ENCODE data around the gene RFXAP.

RFXAP gene

DNA sequence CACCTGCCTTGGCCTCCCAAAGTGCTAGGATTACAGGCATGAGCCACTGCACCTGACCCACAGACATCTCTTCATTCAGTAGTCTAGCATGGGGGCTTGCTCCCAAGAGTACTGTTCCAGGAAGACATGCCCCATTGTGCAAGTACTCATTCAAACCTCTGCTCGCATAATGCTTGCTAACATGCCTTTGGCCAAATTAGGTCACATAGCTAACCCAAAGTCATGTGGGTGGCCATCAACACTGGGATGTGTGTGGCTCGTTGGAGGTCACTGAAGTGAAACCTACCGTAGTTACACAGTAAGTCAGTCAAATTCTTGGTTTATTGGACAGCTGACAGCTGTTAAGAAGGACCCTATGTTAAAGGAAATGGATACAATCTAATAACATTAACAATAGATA is 20.3 kb downstream of the RFXAP start:
- no peak for TF ChIP-seq CTCF (IDR thresholded peaks at IDR 0.05; ENCODE audit: insufficient read depth, low read length, missing control alignments)

DNA sequence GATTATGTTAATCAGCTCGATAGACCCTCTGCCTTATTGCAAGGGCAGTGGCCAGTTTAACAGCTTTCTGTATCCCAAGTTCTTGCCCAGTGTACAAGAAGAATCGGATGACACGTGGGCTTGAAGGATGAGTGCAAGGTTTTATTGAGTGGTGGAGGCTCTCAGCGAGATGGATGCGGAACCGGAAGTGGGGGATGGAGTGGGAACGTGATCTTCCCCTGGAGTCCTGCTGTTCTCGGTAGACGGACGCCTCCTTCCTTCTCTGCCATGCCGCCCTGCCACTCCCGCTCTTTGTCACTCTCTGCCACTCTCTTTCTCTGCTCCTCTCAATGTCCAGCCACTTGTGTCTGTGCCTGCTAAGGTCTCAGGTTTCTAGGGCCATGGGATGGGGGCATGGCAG is 21.0 kb downstream of the RFXAP start:
- ChIA-PET CTCF (interaction anchor here (0.6 to 1.8 kb wide), 3 partner anchors 18 to 420 kb away, joined by 3 to 5 read pairs (median 3); no protein-coding TSS in a partner anchor), POLR2A (no interaction called here)
- H3K4me3 ChIP-seq (ENCODE audit: low read depth, low read length) = no peak overlapping the region
- DNase-seq (ENCODE audit: low read depth, low spot score) = no peak
- no peak for TF ChIP-seq CTCF (IDR thresholded peaks at IDR 0.05; ENCODE audit: insufficient read depth, low read length, missing control alignments)

More for the DNA sequence above, 20.3 kb downstream of the RFXAP start:
- H3K4me3 ChIP-seq (ENCODE audit: low read depth, low read length) = no peak overlapping the region
- ChIA-PET CTCF (interaction anchor here (0.6 to 1.8 kb wide), 3 partner anchors 19 to 420 kb away, joined by 3 to 5 read pairs (median 3); no protein-coding TSS in a partner anchor), POLR2A (no interaction called here)
- no peak for DNase-seq (ENCODE audit: low read depth, low spot score)

DNA sequence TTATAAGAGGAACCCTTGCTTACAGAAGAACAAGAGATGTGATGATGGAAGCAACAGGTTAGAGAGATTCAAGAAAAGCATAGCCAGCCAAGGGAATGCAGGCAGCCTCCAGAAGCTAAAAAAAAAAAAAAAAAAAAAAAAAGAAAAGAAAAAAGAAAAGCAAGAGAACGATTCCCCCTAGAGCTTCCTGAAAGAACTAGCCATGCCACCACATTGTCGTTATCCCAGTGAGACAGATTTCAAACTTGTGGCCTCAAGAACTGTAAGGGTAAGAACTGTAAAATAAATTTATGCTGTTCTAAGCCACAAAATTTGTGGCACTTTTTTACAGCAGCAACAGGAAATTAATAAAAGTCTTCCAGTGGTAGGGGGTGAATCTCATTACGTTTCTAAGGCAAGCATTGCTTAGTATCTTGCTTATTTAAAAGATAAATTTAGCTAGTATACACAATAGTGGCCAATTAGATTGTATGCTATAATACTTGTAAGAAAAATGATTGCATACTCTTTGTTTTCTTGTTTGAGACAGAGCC is 21.8 kb downstream of the RFXAP start:
- CTCF ChIA-PET = interaction anchor here (1.0 to 4.9 kb wide), 8 partner anchors 13 to 862 kb away, joined by 3 to 37 read pairs (median 6); no protein-coding TSS in a partner anchor
- POLR2A ChIA-PET = no interaction called here
- no peak for DNase-seq (ENCODE audit: low read depth, low spot score)
- TF ChIP-seq CTCF (IDR thresholded peaks at IDR 0.05; ENCODE audit: insufficient read depth, low read length, missing control alignments) = no peak
- H3K4me3 ChIP-seq (ENCODE audit: low read depth, low read length) = no peak overlapping the region

DNA sequence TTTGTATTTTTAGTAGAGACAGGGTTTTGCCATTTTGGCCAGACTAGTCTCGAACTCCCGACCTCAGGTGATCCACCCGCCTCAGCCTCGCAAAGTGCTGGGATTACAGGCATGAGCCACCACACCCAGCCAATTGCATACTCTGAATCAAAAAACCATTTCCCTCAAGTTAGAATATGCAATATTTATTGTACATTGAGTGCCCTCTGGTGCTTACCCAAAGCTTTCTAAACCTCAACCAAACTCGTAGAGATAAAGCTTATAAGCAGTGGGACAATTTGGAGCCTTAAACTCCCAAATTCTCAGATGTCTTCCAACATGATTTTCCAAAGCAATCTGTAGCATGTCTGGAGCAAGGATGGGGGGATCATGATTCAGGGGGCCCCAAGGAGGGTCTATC is 22.4 kb downstream of the RFXAP start:
- TF ChIP-seq CTCF (IDR thresholded peaks at IDR 0.05; ENCODE audit: insufficient read depth, low read length, missing control alignments) = no peak
- CTCF ChIA-PET = interaction anchor here (1.0 to 4.9 kb wide), 11 partner anchors 10 to 862 kb away, joined by 3 to 37 read pairs (median 5); no protein-coding TSS in a partner anchor
- POLR2A ChIA-PET = no interaction called here
- DNase-seq (ENCODE audit: low read depth, low spot score) = no peak
- no peak overlapping the region for H3K4me3 ChIP-seq (ENCODE audit: low read depth, low read length)

DNA sequence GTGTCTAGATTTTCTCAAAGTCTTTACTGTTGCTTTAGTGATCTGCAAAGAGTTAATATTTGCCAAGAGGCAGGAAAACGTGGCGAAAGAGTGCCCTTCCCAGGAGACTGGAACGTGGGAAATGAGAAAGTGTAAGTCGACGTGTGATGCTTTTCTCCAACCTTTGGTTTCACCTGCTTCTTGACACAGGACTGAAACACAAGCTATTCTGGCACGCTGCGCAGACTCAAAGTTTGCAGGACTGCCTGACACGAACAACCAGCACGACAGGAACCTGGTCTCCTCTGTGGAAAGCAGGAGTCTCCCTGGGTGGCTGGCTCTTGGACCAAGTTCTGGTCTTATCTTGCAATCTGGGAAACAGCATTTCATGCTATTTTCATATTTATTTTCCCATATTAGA is 28.6 kb downstream of the RFXAP start:
- no peak for TF ChIP-seq CTCF (IDR thresholded peaks at IDR 0.05; ENCODE audit: insufficient read depth, low read length, missing control alignments)
- DNase-seq (ENCODE audit: low read depth, low spot score) = no peak
- no peak overlapping the region for H3K4me3 ChIP-seq (ENCODE audit: low read depth, low read length)
- CTCF ChIA-PET = interaction anchor here (7.9 to 16.7 kb wide), 2 partner anchors 11 to 133 kb away, joined by 55 to 332 read pairs; no protein-coding TSS in a partner anchor
- POLR2A ChIA-PET = no interaction called here

DNA sequence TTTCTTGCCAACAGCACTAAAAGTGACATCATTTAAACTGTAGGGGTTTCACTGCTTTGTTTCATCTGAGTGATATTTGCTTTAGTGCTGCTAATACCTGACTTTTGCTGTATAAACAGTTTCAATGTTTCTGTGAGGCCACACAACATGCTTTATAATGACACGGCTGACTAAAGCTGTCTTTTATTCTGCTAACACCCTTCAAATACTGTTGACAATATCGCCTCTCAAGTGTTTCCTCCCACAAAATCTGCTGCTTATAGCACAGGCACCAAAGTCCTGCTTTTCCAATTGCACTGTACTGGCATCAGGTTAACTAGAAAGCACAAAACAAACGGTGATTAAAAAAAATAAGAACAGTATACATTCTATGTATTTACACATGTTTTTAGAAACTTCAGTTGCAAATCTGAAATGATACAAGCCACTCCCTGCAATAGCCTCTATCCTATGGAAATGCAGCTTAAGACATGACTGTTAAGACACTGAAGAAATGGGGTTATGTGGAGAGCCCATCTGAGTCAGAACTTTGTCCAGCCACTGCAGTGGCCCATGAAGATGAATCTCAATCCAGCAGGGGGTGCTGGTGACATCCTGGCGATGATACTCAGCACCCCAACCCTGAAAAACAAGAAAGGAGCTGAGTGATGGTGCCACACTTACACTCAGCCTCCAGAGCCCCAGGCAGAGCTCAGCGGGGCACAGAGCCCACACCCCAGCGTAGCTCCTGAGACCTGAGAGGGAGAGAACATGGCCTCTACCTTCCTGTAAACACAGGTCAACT is 29.4 kb downstream of the RFXAP start:
- CTCF ChIA-PET = interaction anchor here (1.3 to 16.7 kb wide), 3 partner anchors 10 to 394 kb away, joined by 4 to 332 read pairs (median 55); no protein-coding TSS in a partner anchor
- no peak for DNase-seq (ENCODE audit: low read depth, low spot score)

More for the DNA sequence above, 29.4 kb downstream of the RFXAP start:
- no peak overlapping the region for H3K4me3 ChIP-seq (ENCODE audit: low read depth, low read length)
- TF ChIP-seq CTCF (IDR thresholded peaks at IDR 0.05; ENCODE audit: insufficient read depth, low read length, missing control alignments) = peak; percentile 6
- POLR2A ChIA-PET = no interaction called here
